ENCODE data around the gene CAT. TPM values are rescaled to one million over a fixed set of nuclear protein-coding genes. Genes with fewer than 3 reads are reported as not detected.

CAT gene
- total and polyA plus RNA-seq, 7 donors = 27.9 to 110 (median 83.9) TPM

- H3K36me3 ChIP-seq (ENCODE audit: insufficient read depth in 1 of 2, low read depth in 1 of 2) = peaks cover 9 to 46% of the 10 kb centered on the region in 2 donors
- intact Hi-C loops (cut with DNase I) = no loop called here
- peak overlapping the region; percentile 65 for H3K27ac ChIP-seq
- no peak overlapping the region for H3K4me3 ChIP-seq
- ATAC-seq = peak; percentile 84 to 93 (median 88)
- no peaks in the 10 kb centered on the region for H3K9me3 ChIP-seq
- no peak for TF ChIP-seq CTCF (IDR thresholded peaks at IDR 0.05)
- peaks cover 44% of the 10 kb centered on the region for H3K4me1 ChIP-seq
- H3K27me3 ChIP-seq (ENCODE audit: insufficient read depth in 3 of 3, low read length in 2 of 3) = no peaks in the 10 kb centered on the region
- 56 to 80% (median 66%) methylated on average over 11 of the region's 11 CpGs for WGBS, 3 donors
- no peak for DNase-seq
These were observed 9.7 kb downstream of the CAT start for GRCh38 chr11:34448223-34448994.

- intact Hi-C loops (cut with DNase I) = no loop called here
- Histone ChIP-seq H3K4me1 (peaks cover 44% of the 10 kb centered on the region), H3K27me3 (ENCODE audit: insufficient read depth in 3 of 3, low read length in 2 of 3) (no peaks in the 10 kb centered on the region), H3K9me3 (no peaks in the 10 kb centered on the region), H3K27ac (peak overlapping the region; percentile 65), H3K36me3 (ENCODE audit: insufficient read depth in 1 of 2, low read depth in 1 of 2) (peaks cover 11 to 52% of the 10 kb centered on the region in 2 donors), H3K4me3 (no peak overlapping the region)
- TF ChIP-seq CTCF (IDR thresholded peaks at IDR 0.05) = no peak
- DNase-seq (no peak), ATAC-seq (no peak)
- WGBS, 3 donors = 54 to 65% (median 58%) methylated on average over 3 of the region's 3 CpGs
These were observed 10.3 kb downstream of the CAT start for GRCh38 chr11:34449013-34449412.

GRCh38 chr11:34451053-34451452 is 12.3 kb downstream of the CAT start:
- H3K9me3 ChIP-seq = no peaks in the 10 kb centered on the region
- H3K4me1 ChIP-seq = peaks cover 43% of the 10 kb centered on the region
- H3K27ac ChIP-seq = no peak overlapping the region
- no peak overlapping the region for H3K4me3 ChIP-seq
- TF ChIP-seq CTCF (IDR thresholded peaks at IDR 0.05) = no peak
- DNase-seq (no peak), ATAC-seq (no peak)
- WGBS, 3 donors = 94 to 98% (median 96%) methylated on average over 3 of the region's 3 CpGs
- intact Hi-C loops (cut with DNase I) = no loop called here
- H3K27me3 ChIP-seq (ENCODE audit: insufficient read depth in 3 of 3, low read length in 2 of 3) = no peaks in the 10 kb centered on the region
- peaks cover 11 to 72% of the 10 kb centered on the region in 2 donors for H3K36me3 ChIP-seq (ENCODE audit: insufficient read depth in 1 of 2, low read depth in 1 of 2)

- Histone ChIP-seq H3K4me3 (no peak overlapping the region), H3K27ac (peak overlapping the region; percentile 60), H3K9me3 (no peaks in the 10 kb centered on the region), H3K36me3 (ENCODE audit: insufficient read depth in 1 of 2, low read depth in 1 of 2) (peaks cover 14 to 100% of the 10 kb centered on the region in 2 donors), H3K27me3 (ENCODE audit: insufficient read depth in 3 of 3, low read length in 2 of 3) (no peaks in the 10 kb centered on the region), H3K4me1 (peaks cover 12% of the 10 kb centered on the region)
- intact Hi-C loops (cut with DNase I) = no loop called here
- WGBS, 3 donors = 34 to 79% (median 39%) methylated on average over 1 of the region's 1 CpG
- ATAC-seq = peak in 2 of 4 donors; percentile 53 to 75
- DNase-seq = no peak
- no peak for TF ChIP-seq CTCF (IDR thresholded peaks at IDR 0.05)
These were observed 15.7 kb downstream of the CAT start for GRCh38 chr11:34454308-34455032.

All from psoas muscle (tissue), 8 donors.